ENCODE measurements around the gene SLC26A11.

GRCh38 chr17:80223142-80223815 is 3.1 kb downstream of the SLC26A11 start:
- TF ChIP-seq CTCF (IDR thresholded peaks at IDR 0.05 in 4 of 5, conservative IDR thresholded peaks at IDR 0.05 in 1 of 5) = no peak
- TF ChIP-seq POLR2A (IDR thresholded peaks at IDR 0.05) = no peak

All from gastrocnemius medialis (tissue), 4 donors.